GM19099 (cell line): Measurements from ENCODE around the gene ARHGEF12.

Experiments used
- POLR2A ChIP-seq: IDR thresholded peaks from 3 replicates; pipeline ENCODE4 v1.6.1; 2011; ENCODE audit warnings: low read depth; ENCODE audit not compliant: insufficient read length; ENCODE audit errors: extremely low read depth

ARHGEF12 gene

GRCh38 chr11:120332822-120333716, 3.1 kb upstream of the ARHGEF12 start:
- TF ChIP-seq POLR2A, result no peak

- TF ChIP-seq POLR2A, result no peak
These were observed 2.4 kb upstream of the ARHGEF12 start for GRCh38 chr11:120333801-120334200.

- TF ChIP-seq POLR2A, result no peak
These were observed 1.9 kb upstream of the ARHGEF12 start for GRCh38 chr11:120334332-120334731.

GRCh38 chr11:120334894-120335462, 1.2 kb upstream of the ARHGEF12 start:
- TF ChIP-seq POLR2A, result no peak

- TF ChIP-seq POLR2A, result no peak
These were observed 681 bp upstream of the ARHGEF12 start for GRCh38 chr11:120335556-120335907.

- no peak for TF ChIP-seq POLR2A
These were observed 585 bp downstream of the ARHGEF12 start for GRCh38 chr11:120336641-120337354.

GRCh38 chr11:120337355-120338106, 1.3 kb downstream of the ARHGEF12 start:
- no peak for TF ChIP-seq POLR2A

- TF ChIP-seq POLR2A, result no peak
These were observed 2.1 kb downstream of the ARHGEF12 start for GRCh38 chr11:120338107-120338933.

GRCh38 chr11:120339394-120339890, 3.2 kb downstream of the ARHGEF12 start:
- TF ChIP-seq POLR2A, result no peak

- TF ChIP-seq POLR2A, result no peak
These were observed 4.3 kb downstream of the ARHGEF12 start for GRCh38 chr11:120340529-120340928.

GRCh38 chr11:120342226-120342625, 6.0 kb downstream of the ARHGEF12 start:
- no peak for TF ChIP-seq POLR2A

GRCh38 chr11:120342678-120343077, 6.5 kb downstream of the ARHGEF12 start:
- no peak for TF ChIP-seq POLR2A

- TF ChIP-seq POLR2A, result no peak
These were observed 7.2 kb downstream of the ARHGEF12 start for GRCh38 chr11:120343429-120343828.
